Islet of Langerhans (tissue), 1 donor: ENCODE measurements around the gene KIF20B.

Experiments used
- FAIRE-seq: peaks from one replicate; lab custom pipeline; 2011; peaks lifted over from hg19 to GRCh38; lab: Jason Lieb, UNC

KIF20B gene, protein sequence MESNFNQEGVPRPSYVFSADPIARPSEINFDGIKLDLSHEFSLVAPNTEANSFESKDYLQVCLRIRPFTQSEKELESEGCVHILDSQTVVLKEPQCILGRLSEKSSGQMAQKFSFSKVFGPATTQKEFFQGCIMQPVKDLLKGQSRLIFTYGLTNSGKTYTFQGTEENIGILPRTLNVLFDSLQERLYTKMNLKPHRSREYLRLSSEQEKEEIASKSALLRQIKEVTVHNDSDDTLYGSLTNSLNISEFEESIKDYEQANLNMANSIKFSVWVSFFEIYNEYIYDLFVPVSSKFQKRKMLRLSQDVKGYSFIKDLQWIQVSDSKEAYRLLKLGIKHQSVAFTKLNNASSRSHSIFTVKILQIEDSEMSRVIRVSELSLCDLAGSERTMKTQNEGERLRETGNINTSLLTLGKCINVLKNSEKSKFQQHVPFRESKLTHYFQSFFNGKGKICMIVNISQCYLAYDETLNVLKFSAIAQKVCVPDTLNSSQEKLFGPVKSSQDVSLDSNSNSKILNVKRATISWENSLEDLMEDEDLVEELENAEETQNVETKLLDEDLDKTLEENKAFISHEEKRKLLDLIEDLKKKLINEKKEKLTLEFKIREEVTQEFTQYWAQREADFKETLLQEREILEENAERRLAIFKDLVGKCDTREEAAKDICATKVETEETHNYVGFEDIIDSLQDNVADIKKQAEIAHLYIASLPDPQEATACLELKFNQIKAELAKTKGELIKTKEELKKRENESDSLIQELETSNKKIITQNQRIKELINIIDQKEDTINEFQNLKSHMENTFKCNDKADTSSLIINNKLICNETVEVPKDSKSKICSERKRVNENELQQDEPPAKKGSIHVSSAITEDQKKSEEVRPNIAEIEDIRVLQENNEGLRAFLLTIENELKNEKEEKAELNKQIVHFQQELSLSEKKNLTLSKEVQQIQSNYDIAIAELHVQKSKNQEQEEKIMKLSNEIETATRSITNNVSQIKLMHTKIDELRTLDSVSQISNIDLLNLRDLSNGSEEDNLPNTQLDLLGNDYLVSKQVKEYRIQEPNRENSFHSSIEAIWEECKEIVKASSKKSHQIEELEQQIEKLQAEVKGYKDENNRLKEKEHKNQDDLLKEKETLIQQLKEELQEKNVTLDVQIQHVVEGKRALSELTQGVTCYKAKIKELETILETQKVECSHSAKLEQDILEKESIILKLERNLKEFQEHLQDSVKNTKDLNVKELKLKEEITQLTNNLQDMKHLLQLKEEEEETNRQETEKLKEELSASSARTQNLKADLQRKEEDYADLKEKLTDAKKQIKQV (N-terminal part only)

DNA sequence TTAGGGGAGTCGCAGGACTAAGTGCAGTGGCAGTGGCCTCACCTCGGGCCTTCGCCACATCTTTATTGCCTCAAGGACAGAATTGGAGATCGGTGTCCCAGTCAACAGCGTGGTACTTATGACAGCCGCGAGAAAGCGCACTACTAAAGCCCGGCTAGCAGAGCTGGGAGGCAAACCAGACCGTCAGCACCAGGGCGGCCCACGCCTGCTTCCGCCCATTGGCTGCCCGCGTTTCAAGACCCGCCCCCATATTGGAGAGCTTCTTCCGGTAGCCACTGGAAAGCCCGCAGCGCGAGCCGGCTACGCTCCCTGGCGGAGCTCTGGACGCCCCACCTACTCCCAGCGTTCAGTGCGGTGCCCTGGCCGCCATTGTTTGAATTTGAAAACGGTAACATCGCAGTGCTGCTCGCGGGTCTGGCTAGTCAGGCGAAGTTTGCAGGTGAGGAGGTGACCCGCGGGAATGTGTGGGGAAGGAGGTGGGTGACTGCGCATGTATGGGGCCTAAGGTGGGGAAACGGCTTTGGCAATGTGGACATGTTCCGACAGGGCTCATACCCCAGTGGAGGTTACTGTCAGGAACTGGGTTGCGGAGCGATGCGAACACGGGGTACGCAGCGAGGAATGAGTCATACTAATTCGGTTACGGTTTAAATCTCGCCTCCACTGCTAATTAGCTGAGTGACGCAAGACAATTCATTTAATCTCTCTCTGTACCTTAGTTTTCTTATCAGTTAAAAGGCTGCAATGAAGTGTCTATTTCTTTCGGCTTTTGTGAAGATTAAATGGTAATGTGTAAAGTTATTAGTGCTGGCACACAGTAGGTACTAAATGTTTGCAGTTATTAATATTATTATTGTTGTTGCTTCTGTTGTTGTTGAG lies at the start of gene KIF20B:
Gene KIF20B, plus strand, starts transcription at position 349 of the 879 bp plus-strand sequence. CDS start 3,705 bp downstream, outside the sequence.
- FAIRE-seq = peak; percentile 90

DNA sequence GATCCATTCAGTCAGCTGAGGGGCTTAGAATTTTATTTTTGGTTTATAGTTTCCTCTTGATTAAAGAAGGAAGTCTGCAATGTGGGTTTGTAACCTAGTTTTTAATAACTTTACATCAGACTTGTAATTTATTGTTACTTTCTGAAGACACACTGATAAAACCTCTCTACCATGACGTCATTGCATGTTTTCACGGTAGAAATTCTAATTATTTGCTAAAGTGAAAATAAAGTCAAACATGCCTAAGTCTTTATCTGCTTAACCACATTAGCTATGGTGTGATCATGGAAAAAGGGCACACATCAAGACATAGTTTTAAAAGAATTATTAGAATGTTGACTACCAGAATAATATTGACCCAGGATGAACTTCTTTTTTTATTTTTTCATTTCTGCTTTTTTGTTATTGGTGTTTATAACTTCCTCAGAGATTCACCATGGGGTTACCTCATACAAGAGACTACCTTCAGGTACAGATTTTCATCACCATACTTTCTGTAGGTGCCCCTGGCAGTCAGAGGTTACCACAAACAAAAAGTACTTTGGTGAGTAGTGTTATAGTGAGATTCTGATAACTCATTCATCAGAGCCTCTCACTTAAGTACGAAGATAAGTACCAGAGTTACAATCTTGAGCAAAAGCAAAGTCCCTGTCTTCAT lies 49.3 kb upstream of the KIF20B start:
- FAIRE-seq = no peak

DNA sequence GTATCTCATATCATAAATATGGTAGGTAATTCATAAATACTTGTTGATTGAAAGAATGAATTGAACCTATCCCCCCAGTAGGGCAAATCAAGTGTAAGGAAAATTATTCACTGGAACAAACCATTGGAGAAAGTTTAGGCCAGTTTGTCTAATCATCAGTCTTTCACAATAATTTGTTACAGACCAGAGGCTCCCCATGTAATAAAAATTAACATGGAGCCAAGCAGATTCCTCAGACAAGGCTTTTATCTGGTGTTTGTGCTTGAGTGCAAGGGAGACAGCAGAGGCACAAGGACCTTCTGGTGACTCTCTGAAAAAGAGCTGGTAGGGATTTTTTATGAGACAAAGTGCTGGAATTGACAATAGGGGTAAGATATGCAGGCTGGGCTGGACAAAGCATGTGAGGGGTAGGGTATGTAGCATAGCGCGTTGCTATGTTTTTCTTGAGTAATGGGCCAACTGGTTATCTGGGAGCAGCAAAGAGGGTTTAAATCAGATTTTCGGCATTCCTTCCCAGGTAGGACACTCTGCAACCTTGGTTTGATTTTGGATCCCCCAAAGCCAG lies 48.5 kb upstream of the KIF20B start:
- no peak for FAIRE-seq

DNA sequence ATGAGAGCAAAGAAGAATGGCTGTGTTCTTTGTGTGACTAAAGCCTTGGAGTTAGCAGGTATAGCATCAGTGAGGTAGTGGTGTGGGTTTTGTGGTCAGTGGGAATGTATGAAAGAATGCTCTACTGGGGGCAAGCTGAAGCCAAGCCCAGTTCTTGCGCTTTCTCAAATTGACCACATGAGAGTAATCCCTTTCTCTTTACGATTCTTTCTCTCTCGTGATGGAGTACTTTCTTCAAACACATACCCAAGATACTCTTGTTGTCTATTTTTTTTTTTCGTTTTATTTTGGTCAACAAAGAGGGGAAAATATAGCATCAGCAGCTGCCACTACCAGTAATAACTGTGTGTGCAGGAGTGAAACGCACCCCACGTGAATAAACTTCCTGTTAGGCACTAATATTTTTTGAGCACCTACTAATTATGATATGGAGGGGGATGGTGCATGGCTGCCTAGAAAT lies 48.0 kb upstream of the KIF20B start:
- FAIRE-seq = no peak

DNA sequence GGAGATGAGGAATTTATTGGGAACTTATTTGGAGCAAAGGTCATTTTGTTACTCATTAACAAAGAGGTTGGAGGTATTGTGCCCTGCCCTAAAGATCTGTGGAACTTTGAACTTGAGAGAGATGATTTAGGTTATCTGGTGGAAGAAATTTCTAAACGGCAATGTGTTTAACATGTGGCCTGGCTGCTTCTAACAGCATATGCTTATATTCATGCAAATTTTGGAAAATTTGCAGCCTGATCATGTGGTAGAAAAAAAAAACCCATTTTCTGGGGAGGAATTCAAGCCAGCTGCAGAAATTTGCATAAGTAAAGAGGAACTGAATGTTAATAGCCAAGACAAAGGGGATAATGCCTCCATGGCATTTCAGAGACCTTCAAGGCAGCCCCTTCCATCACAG lies 45.7 kb upstream of the KIF20B start:
- FAIRE-seq = no peak

DNA sequence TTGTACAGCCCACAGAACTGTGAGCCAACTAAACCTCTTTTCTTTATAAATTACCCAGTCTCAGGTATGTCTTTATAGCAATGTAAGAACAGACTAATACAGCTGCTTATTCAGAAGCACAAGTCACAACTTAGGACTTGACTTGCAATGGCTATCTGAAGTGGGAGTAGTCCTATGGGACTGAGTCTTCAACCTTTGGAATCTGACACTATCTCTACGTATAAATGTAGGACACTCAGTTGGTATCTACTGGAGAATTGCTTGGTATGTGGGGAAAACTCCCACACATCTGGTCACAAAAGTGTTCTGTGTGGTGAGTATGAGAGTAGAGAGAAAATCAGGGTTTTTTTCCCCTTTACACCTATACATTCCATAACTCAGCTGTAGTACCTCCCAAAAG lies 44.1 kb upstream of the KIF20B start:
- FAIRE-seq = no peak

DNA sequence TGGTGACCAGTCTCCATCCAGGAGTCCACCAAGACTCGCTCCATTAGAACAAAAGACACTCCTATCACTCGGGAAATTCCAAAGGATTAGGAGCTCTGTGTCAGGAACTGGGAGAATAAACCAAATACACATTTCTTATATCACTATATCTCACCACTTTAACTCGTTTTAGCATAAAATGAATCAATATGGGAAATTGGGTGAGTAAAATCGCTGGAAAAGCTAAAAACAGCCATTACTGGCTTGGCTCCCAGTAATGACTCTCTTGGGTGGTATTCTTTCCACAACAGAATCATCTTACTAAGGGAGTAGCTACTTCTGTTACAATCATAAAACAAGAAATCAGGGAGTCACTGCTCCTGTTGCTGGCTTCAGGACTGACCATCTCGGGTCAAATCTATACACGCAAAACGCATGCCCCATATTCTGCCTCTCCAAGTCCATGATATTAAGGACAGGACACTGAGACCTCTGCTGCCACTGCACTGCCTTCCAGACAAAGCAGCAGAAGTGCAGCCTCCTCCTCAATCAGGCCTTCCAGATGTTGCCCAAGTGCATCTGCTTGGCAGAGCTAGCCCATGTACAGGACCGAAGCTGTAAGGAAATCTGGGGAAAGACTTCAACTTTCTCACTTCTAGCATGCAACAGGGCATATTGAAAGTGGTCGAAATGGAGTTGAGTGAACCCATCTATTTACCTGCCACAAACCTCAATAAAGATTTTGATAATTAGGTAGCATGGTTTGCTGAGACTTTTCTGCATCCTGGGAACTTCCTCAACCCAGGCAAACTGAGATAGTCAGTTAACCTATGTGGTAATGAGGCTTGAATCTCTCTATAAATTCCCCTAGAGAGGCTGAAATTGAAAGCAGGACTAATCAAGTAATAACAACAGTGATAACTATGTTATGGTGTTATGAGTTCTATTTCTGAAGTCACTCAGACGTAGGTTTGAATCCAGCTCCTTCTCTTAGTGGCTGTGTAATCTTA lies 42.0 kb upstream of the KIF20B start:
- no peak for FAIRE-seq

DNA sequence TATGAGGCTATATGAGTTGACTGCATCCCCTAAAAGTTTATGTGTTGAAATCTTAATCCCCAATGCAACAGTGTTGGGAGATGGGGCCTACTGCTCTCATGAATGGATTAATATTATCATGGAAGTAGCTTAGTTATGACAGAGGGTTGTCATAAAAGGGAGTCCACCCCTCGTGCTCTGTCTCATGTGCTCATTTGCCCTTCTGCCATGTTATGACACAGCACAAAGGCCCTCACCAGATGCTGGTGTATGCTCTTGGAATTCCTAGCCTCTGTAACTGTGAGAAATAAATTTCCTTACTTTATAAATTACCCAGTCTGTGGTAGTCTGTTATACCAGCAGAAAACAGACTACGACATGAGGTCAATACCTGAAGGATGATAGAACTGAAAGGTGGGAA lies 38.8 kb upstream of the KIF20B start:
- no peak for FAIRE-seq

DNA sequence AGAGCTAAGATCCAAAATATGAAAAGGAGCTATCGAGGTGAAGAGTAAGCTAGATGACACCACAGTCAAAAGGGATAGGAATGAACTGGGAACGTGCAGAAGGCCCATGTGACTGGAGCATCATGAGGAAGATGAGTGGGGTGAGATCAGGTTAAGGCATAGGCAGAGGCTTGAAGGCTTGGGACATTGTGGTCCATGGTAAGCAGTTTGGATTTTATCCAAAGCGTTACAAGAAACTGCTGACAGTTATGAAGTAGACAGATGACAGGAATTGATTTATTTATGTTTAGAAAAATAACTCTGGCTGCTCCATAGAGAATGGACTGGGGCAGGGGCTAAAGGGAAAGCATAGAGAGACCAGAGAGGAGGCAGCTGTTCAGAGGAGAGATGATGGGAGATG lies 38.2 kb upstream of the KIF20B start:
- FAIRE-seq = no peak

DNA sequence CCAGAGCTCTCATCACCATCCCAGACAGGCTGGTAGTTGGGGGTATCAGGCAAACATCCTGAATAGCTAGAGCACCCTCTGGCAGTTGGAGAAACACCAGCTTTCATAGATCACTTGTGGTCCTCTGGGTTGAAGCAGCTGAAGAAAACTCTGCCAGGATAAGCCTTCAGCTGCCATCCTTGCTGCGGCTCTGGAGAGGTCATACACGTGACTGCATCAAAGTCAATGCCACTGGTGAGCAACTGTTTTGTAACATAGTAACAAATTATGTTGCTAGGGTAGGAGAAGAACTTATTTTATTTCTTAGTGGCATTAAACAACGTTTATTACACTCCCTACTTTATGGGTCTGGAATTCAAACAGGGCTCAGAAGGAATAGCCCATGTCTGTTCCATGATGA lies 37.2 kb upstream of the KIF20B start:
- FAIRE-seq = no peak

DNA sequence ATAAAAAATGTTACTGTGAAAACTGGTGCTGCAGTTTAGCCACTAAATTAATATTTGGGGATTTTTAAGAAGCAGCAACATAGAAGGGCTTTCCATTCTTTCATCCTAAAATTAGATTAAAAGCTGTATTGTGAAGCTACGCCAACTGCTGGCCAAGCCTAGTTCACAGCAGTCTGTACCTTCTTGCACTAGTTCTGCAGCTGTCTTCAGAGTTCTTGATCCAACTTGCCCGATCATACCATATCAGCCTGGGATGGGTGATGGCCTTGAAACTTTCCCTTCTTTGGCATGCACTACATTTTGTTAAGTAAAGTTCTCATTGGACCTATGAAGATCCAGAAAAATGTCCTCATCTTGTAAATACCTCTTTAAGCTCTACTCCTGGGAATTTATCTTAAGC lies 36.1 kb upstream of the KIF20B start:
- FAIRE-seq = no peak

DNA sequence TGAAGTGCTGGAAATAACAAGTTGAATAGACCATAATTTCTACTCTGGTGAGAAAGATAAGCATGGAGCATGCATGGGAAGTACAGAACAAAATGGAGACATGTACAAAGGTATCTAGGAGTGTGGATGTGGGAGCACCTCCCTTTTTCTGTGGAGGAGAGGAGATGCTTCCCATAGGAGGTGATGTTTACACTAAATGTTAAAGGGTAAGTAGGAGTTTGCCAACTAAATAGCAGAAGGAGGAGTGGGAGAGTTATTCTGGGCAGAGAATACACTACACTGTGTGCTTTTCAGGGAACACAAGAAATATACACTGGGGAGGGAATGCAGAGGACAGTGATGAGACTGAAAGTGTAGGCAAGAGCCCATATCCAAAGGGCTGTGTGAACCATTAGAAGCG lies 35.3 kb upstream of the KIF20B start:
- no peak for FAIRE-seq

DNA sequence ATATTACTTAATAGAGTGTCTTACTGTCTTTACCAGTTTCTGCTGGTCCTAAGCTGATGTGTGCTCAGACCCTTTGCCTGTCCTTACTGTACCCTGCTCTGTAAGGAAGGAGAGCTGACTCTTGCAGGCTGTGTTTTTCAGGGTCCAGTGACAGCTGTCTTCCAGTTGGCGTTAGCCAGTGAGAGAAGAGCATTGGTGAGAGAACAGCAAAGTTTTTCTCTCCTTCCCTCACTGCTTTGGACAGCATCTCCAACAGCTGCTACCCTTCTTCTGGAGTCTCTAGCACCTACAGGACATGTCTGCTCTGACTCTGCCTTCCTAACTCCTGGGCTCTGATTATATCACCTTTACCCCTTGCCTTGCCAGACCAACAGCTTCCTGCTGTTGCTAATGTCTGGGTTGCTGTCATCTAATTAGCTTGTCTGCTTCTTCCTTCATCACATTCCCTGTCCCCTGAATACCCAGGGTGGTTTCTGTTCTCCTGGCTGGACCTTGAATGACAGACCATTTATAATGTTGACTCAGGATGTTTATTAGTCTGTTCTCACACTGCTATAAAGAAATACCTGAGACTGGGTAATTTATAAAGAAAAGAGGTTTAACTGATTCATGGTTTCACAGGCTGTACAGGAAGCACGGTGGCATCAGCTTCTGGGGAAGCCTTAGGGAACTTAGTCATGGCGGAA lies 32.9 kb upstream of the KIF20B start:
- FAIRE-seq = no peak

DNA sequence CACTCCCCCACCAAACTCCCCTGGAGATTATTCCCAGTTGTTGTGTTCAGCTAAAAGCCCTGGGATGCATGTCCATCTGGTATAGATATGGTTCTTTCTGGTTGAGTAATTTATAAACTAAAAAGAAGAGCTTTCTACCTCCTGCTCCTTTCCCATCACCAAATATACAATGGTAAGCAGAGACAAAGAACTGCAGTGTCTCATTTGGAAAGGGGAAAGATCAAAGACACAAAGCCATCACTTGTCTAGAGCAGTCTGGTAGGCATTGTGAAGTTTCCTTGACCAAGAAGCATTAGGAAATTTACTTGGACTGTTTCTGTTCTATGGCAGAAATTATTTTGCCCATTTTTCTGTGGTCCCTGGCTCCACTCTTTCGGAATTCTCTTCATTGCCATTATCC lies 31.4 kb upstream of the KIF20B start:
- FAIRE-seq = no peak

DNA sequence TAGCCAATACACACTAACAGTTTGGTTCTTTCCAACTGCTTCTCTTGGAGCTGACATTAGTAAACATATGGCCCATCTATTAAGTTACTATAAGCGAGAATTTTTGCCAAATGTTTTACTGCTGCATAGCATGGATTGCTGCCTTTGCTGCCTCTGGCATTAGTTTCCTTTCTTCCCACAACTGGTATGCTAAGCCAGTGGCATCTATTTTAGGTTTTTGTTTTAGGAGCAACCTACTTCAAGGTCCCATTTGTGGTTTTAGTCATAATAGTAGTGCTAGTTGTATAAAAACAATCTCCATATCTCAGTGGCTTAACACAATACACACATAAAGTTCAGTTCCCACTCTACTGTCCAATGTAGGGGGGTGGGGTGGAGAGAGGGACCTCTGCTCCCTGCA lies 30.5 kb upstream of the KIF20B start:
- no peak for FAIRE-seq

DNA sequence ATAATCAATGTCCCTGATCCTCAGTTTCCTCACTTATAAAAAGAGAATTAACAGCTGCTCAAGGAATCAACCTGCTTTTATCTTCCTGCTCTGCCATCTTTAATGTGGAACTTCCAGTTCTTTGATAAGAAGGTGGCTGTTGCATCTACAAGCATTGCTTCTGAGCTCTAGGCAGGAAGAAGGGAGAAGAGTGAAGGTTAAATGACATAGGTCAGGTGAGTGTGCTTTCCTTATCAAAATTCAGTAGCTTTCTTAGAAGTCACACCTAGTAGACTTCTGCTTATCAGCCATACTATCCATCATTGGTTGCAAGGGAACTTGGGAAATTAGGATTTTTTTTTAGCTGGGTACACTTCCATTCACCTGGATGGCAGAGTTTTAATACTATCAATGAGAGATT lies 24.0 kb upstream of the KIF20B start:
- FAIRE-seq = no peak

DNA sequence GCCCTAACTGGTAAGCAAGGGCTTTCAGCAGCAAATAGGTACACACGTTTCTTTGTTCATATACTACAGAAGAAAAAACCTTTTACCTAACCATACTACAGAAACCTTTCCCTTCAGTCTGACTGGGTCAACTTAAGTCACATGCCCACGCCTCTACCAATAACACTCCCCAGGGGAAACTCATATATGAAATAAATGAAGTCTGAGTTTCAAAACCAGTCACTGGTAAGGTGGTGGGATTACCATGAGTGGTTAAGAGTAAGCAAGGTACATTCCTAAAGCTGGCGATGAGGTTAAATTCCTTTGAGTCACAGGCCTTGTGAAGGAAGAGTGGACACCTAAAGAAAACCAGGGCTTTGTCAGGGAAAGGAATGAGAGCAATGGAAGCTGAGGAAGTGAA lies 21.4 kb upstream of the KIF20B start:
- no peak for FAIRE-seq

DNA sequence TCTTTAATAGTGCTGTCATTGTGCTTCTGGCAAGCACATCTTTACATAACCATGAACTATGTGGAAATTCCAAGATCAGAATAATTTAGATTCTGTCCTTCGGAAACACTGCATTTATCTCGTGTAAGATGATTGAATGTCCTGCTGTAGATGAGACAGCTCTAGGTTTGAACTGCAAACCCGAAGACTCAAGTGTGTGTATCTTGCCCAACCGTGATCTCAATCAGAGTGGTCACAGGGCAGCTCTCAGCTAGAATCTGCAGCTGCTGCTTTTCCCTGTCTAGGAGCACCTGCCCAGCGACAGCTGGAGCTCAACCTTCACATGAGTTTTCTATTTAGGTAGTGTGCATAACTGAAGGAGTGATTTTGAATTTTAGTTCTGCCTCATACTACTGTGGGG lies 17.5 kb upstream of the KIF20B start:
- FAIRE-seq = no peak

DNA sequence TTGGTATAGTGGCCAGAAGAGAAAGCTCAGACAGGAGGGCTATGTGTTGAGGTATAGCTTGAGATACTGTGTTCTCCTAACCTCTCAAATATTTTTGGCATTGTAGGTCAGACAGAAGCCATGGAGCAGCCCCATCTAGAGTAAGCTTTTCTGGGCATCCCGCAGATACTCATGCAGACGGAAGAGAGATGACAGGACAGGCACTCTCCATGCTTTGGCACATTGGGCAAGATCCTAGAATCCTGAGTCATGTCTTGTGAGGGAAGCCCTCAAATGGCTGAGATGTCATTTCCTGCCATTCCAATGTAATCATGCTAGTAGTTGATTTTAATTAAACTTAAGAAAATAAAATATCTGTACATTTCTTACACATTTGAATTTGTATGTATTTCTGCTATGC lies 16.8 kb upstream of the KIF20B start:
- FAIRE-seq = no peak
